Fibroblast of gingiva (primary cell): Measurements from ENCODE around the gene DPEP2.
"Not testable (repeated sequence)": the region's sequence is repeated elsewhere in the genome, so short reads cannot be mapped to it uniquely, and the experiment has no call there.

ENCODE experiments used
- DNase-seq: peaks from one replicate; pipeline ENCODE4 v3.0.0-alpha.2; 2011; ENCODE audit warnings: low read depth

The DPEP2 gene

GRCh38 chr16:68005211-68005610 lies 5.9 kb upstream of the DPEP2 start:
- DNase-seq = no peak

- peak; percentile 11 for DNase-seq
Observed at GRCh38 chr16:68003031-68003430, 3.7 kb upstream of the DPEP2 start.

GRCh38 chr16:68000450-68000849 lies 1.2 kb upstream of the DPEP2 start:
- no peak for DNase-seq

- no peak for DNase-seq
Observed at GRCh38 chr16:67999985-68000384, 701 bp upstream of the DPEP2 start.

- not testable (repeated sequence) for DNase-seq
Observed at GRCh38 chr16:67998231-67998778, 979 bp downstream of the DPEP2 start.

- DNase-seq = no peak
Observed at GRCh38 chr16:67996666-67997065, 2.6 kb downstream of the DPEP2 start.

- DNase-seq = no peak
Observed at GRCh38 chr16:67995423-67995822, 3.9 kb downstream of the DPEP2 start.

- DNase-seq = not testable (repeated sequence)
Observed at GRCh38 chr16:67994040-67994408, 5.3 kb downstream of the DPEP2 start.

GRCh38 chr16:67993207-67994039 lies 5.9 kb downstream of the DPEP2 start:
- peak; percentile 70 for DNase-seq

- DNase-seq = no peak
Observed at GRCh38 chr16:67992661-67993206, 6.5 kb downstream of the DPEP2 start.

GRCh38 chr16:67990018-67990386 lies 9.3 kb downstream of the DPEP2 start:
- no peak for DNase-seq

- DNase-seq = no peak
Observed at GRCh38 chr16:67989322-67990017, 9.8 kb downstream of the DPEP2 start.

GRCh38 chr16:67988675-67989074 lies 10.6 kb downstream of the DPEP2 start:
- DNase-seq = no peak

GRCh38 chr16:67987460-67988160 lies 11.7 kb downstream of the DPEP2 start:
- DNase-seq = no peak

GRCh38 chr16:67986949-67987348 lies 12.3 kb downstream of the DPEP2 start:
- DNase-seq = no peak

GRCh38 chr16:67982011-67982696 lies 17.1 kb downstream of the DPEP2 start:
- no peak for DNase-seq

- no peak for DNase-seq
Observed at GRCh38 chr16:67979955-67980678, 19.2 kb downstream of the DPEP2 start, which contains the start of gene DPEP3. Gene DPEP3 (minus strand): TSS chr16:67980499. CDS start chr16:67980380, 119 bp downstream.

- no peak for DNase-seq
Observed at GRCh38 chr16:67977469-67978227, 21.6 kb downstream of the DPEP2 start.

GRCh38 chr16:67977005-67977404 lies 22.3 kb downstream of the DPEP2 start:
- no peak for DNase-seq

GRCh38 chr16:67976205-67976604 lies 23.1 kb downstream of the DPEP2 start:
- no peak for DNase-seq
